ENCODE measurements around the gene POLR3K. TPM values are rescaled to one million over a fixed set of nuclear protein-coding genes. Genes with fewer than 3 reads are reported as not detected.

Gene POLR3K
- total and polyA plus RNA-seq, 4 donors = 2.8 to 9.8 (median 7.4) TPM

GRCh38 chr16:64914-65255, 11.5 kb upstream of the POLR3K start (continued):
- TF ChIP-seq YY1 (IDR thresholded peaks at IDR 0.05) (no peak), ZBTB33 (IDR thresholded peaks at IDR 0.05) (no peak), EGR1 (IDR thresholded peaks at IDR 0.05; ENCODE audit: low read depth in 2 of 2) (no peak)

DNA sequence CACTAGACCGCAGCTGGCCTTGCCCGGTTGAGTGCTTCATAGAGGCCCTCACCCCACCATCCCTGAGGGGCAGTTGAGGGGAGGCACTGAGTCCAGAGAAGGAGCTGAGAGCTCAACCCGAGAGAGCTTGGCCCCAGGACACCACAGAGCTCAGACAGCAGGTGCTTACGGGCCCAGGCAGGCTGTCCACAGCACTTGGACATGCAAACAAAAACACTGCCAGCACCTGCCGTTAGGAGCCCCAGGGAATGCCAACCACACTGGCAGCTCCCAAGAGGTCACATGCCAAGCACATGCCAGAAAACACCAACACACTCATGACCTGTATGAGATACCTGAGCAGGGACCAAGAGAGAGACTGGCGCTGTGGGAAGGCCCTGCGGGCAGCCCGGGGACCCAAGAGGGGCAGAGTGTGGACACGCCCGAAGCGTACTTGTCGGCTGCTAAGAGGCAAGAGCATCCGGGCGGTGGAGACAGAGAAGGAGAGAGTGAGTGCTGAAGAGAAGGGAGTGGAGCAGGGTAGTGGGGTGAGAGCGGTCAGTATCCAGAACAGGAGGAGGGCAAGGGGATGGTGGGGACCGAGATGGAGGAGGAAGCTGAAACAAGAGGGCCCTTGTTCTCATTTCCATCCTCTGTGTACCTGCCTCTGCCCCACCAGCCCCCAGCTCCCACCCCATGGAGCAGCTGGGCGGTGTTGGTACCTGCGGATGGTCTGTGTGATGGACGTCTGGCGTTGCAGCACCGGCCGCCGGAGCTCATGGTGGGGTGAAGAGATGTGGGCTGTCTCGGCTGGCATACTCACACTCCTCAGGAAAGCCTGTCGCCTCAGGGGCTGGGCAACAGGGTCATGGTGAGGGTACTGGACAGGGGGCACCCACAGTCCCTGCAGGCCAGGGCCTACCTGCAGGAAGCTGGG, 10.8 kb upstream of the POLR3K start:
- no peak for DNase-seq (ENCODE audit: low spot score)
- no peak overlapping the region for H3K9ac ChIP-seq (ENCODE audit: low read depth in 1 of 2, low read length in 2 of 2)
- peaks cover 2 to 21% (median 8%) of the 10 kb centered on the region in 4 donors for H3K4me1 ChIP-seq (ENCODE audit: control insufficient read depth in 4 of 4, insufficient read depth in 4 of 4, low read length in 3 of 4)
- H3K27ac ChIP-seq (ENCODE audit: low read depth in 1 of 2, low read length in 2 of 2) = no peak overlapping the region
- H3K36me3 ChIP-seq (ENCODE audit: control insufficient read depth in 4 of 4, insufficient read depth in 3 of 4, low read depth in 1 of 4, low read length in 3 of 4) = peaks cover 0 to 5% (median 0%) of the 10 kb centered on the region in 4 donors
- H3K27me3 ChIP-seq (ENCODE audit: control insufficient read depth in 4 of 4, insufficient read depth in 4 of 4, low read length in 3 of 4) = no peaks in the 10 kb centered on the region
- 87% methylated on average over 25 of the region's 25 CpGs for WGBS
- H3K4me3 ChIP-seq (ENCODE audit: low read depth in 1 of 3, low read length in 3 of 3) = no peak overlapping the region
- TF ChIP-seq HNF4A (conservative IDR thresholded peaks at IDR 0.05) (no peak), EGR1 (IDR thresholded peaks at IDR 0.05; ENCODE audit: low read depth in 2 of 2) (no peak), TAF1 (conservative IDR thresholded peaks at IDR 0.05) (no peak), RXRA (IDR thresholded peaks at IDR 0.05) (no peak)
- H3K9me3 ChIP-seq (ENCODE audit: control insufficient read depth in 4 of 4, low read length in 3 of 4) = no peaks in the 10 kb centered on the region

- 94% methylated on average over 16 of the region's 16 CpGs for WGBS
These were observed 10.1 kb upstream of the POLR3K start for GRCh38 chr16:63466-63865.

More at GRCh38 chr16:63466-63865, 10.1 kb upstream of the POLR3K start:
- no peak for TF ChIP-seq JUND (IDR thresholded peaks at IDR 0.05)
- no peak for TF ChIP-seq SP1 (IDR thresholded peaks at IDR 0.05)
- no peak for TF ChIP-seq EGR1 (IDR thresholded peaks at IDR 0.05; ENCODE audit: low read depth in 2 of 2)
- TF ChIP-seq RXRA (IDR thresholded peaks at IDR 0.05) = no peak
- TF ChIP-seq FOXA2 (IDR thresholded peaks at IDR 0.05) = no peak
- no peak for TF ChIP-seq MAX (IDR thresholded peaks at IDR 0.05)
- TF ChIP-seq RAD21 (IDR thresholded peaks at IDR 0.05) = no peak
- TF ChIP-seq CTCF (IDR thresholded peaks at IDR 0.05; ENCODE audit: low read depth, low read length, missing input control) = no peak
- no peak for TF ChIP-seq TAF1 (conservative IDR thresholded peaks at IDR 0.05)
- TF ChIP-seq HNF4G (IDR thresholded peaks at IDR 0.05) = no peak
- no peak for TF ChIP-seq HNF4A (conservative IDR thresholded peaks at IDR 0.05)
- TF ChIP-seq REST (IDR thresholded peaks at IDR 0.05) = no peak
- no peak for TF ChIP-seq FOXA1 (IDR thresholded peaks at IDR 0.05)
- TF ChIP-seq GABPA (IDR thresholded peaks at IDR 0.05 in 1 of 2, conservative IDR thresholded peaks at IDR 0.05 in 1 of 2) = no peak
- no peak for TF ChIP-seq ATF3 (IDR thresholded peaks at IDR 0.05)
- TF ChIP-seq ZBTB33 (IDR thresholded peaks at IDR 0.05) = no peak
- no peak for TF ChIP-seq YY1 (IDR thresholded peaks at IDR 0.05)
- no peak for TF ChIP-seq NR2F2 (IDR thresholded peaks at IDR 0.05)
- Histone ChIP-seq H3K9ac (ENCODE audit: low read depth in 1 of 2, low read length in 2 of 2) (no peak overlapping the region), H3K4me1 (ENCODE audit: control insufficient read depth in 4 of 4, insufficient read depth in 4 of 4, low read length in 3 of 4) (peaks cover 2 to 21% (median 8%) of the 10 kb centered on the region in 4 donors), H3K27ac (ENCODE audit: low read depth in 1 of 2, low read length in 2 of 2) (no peak overlapping the region), H3K27me3 (ENCODE audit: control insufficient read depth in 4 of 4, insufficient read depth in 4 of 4, low read length in 3 of 4) (no peaks in the 10 kb centered on the region), H3K4me3 (ENCODE audit: low read depth in 1 of 3, low read length in 3 of 3) (no peak overlapping the region), H3K36me3 (ENCODE audit: control insufficient read depth in 4 of 4, insufficient read depth in 3 of 4, low read depth in 1 of 4, low read length in 3 of 4) (peaks cover 0 to 11% (median 0%) of the 10 kb centered on the region in 4 donors), H3K9me3 (ENCODE audit: control insufficient read depth in 4 of 4, low read length in 3 of 4) (no peaks in the 10 kb centered on the region)
- DNase-seq (ENCODE audit: low spot score) = no peak

All from liver (tissue), 9 donors.